Bronchial epithelial cell (primary cell): ENCODE data around the gene PRC1. TPM values are rescaled to one million over a fixed set of nuclear protein-coding genes. Genes with fewer than 3 reads are reported as not detected.

ENCODE experiments used
- DNase-seq: peaks from one replicate; pipeline ENCODE4 v3.0.0-alpha.2; 2010; ENCODE audit warnings: low read depth
- FAIRE-seq: peaks from 2 replicates; lab custom pipeline; 2011; peaks lifted over from hg19 to GRCh38; lab: Jason Lieb, UNC
- H3K27me3 ChIP-seq: 2 replicates; pipeline ENCODE4 v1.5.1; 2011; ENCODE audit warnings: low read length; ENCODE audit not compliant: control insufficient read depth, insufficient read depth
- H3K36me3 ChIP-seq: 2 replicates; pipeline ENCODE4 v1.5.1; 2011; ENCODE audit warnings: low read length; ENCODE audit not compliant: control insufficient read depth, insufficient read depth
- H3K4me3 ChIP-seq: 2 replicates; pipeline ENCODE4 v1.5.1; 2011; ENCODE audit warnings: mild to moderate bottlenecking, low read depth, low read length, control low read depth
- CTCF ChIP-seq: IDR thresholded peaks from 2 replicates; pipeline ENCODE4 v1.5.1; 2011; ENCODE audit warnings: mild to moderate bottlenecking, moderate library complexity, low read length, control low read depth, inconsistent platforms; ENCODE audit not compliant: insufficient read depth, severe bottlenecking
- total RNA-seq: library from RNA; depleted of rRNA; stranded (reverse); fragments of >200 nt; gene quantifications from 2 replicates; pipeline ENCODE4 v1.2.1, GENCODE V29; 2014

Gene PRC1
- total RNA-seq, 1 donor from 2014 or later = 6.1 TPM

GRCh38 chr15:90947577-90948357 lies 46.6 kb downstream of the PRC1 start:
- FAIRE-seq = no peak
- no peak for TF ChIP-seq CTCF
- no peaks in the 10 kb centered on the region for H3K27me3 ChIP-seq
- H3K36me3 ChIP-seq = peaks cover 37% of the 10 kb centered on the region
- no peak for DNase-seq
- no peak overlapping the region for H3K4me3 ChIP-seq

GRCh38 chr15:90946941-90947576 lies 47.3 kb downstream of the PRC1 start:
- H3K4me3 ChIP-seq = no peak overlapping the region
- H3K27me3 ChIP-seq = no peaks in the 10 kb centered on the region
- H3K36me3 ChIP-seq = peaks cover 42% of the 10 kb centered on the region
- DNase-seq = no peak
- no peak for TF ChIP-seq CTCF
- no peak for FAIRE-seq

- FAIRE-seq = no peak
- DNase-seq = no peak
- TF ChIP-seq CTCF = no peak
- Histone ChIP-seq H3K4me3 (no peak overlapping the region), H3K27me3 (no peaks in the 10 kb centered on the region), H3K36me3 (peaks cover 44% of the 10 kb centered on the region)
Measured at GRCh38 chr15:90946538-90946937, 47.8 kb downstream of the PRC1 start.

GRCh38 chr15:90945091-90945490 lies 49.2 kb downstream of the PRC1 start:
- FAIRE-seq = no peak
- Histone ChIP-seq H3K27me3 (no peaks in the 10 kb centered on the region), H3K4me3 (no peak overlapping the region), H3K36me3 (peaks cover 48% of the 10 kb centered on the region)
- TF ChIP-seq CTCF = no peak
- DNase-seq = no peak

- H3K36me3 ChIP-seq = peaks cover 48% of the 10 kb centered on the region
- no peaks in the 10 kb centered on the region for H3K27me3 ChIP-seq
- FAIRE-seq (no peak), DNase-seq (no peak)
- TF ChIP-seq CTCF = no peak
- no peak overlapping the region for H3K4me3 ChIP-seq
Measured at GRCh38 chr15:90942354-90943120, 51.8 kb downstream of the PRC1 start.
